Fibroblast of lung (primary cell): ENCODE results near the gene MORN1. TPM values are rescaled to one million over a fixed set of nuclear protein-coding genes. Genes with fewer than 3 reads are reported as not detected.

ENCODE experiments used
- DNase-seq, 2 donors: peaks; one replicate each; pipeline versions ENCODE4 v3.0.0 to v3.0.0-alpha.2; 2010; ENCODE audit warnings: low read depth in 2 of 2
- H2AFZ ChIP-seq: 2 replicates; pipeline ENCODE4 v1.5.1; 2012; ENCODE audit warnings: low read length, control low read depth, inconsistent platforms
- H3K27ac ChIP-seq: 2 replicates; pipeline ENCODE4 v1.5.1; 2011; ENCODE audit warnings: low read length, control low read depth; ENCODE audit not compliant: insufficient read depth
- H3K27me3 ChIP-seq: 2 replicates; pipeline ENCODE4 v1.5.1; 2011; ENCODE audit warnings: mild to moderate bottlenecking, low read length; ENCODE audit not compliant: control insufficient read depth, insufficient read depth
- H3K36me3 ChIP-seq: 2 replicates; pipeline ENCODE4 v1.5.1; 2011; ENCODE audit warnings: low read length; ENCODE audit not compliant: control insufficient read depth, insufficient read depth
- H3K4me1 ChIP-seq: 2 replicates; pipeline ENCODE4 v1.5.1; 2011; ENCODE audit warnings: low read length; ENCODE audit not compliant: control insufficient read depth, insufficient read depth; ENCODE audit errors: extremely low read depth
- H3K4me2 ChIP-seq: 2 replicates; pipeline ENCODE4 v1.5.1; 2011; ENCODE audit warnings: low read length, control low read depth; ENCODE audit not compliant: insufficient read depth; ENCODE audit errors: extremely low read depth
- H3K4me3 ChIP-seq, 4 experiments: fragments of 200-600 bp in 1 of 4; sonication (generic) in 1 of 4; replicated peaks in 1 of 4; 2 replicates each; pipeline ENCODE4 v1.5.1; 2011 to 2016; ENCODE audit warnings: low read length in 4 of 4, low read depth in 3 of 4, mild to moderate bottlenecking in 3 of 4, control low read depth in 2 of 4, inconsistent platforms in 1 of 4, mixed read lengths in 1 of 4; ENCODE audit not compliant: insufficient read depth in 1 of 4; ENCODE audit errors: control extremely low read depth in 1 of 4
- H3K79me2 ChIP-seq: 2 replicates; pipeline ENCODE4 v1.5.1; 2012; ENCODE audit warnings: mild to moderate bottlenecking, low read length, inconsistent platforms; ENCODE audit not compliant: control insufficient read depth, insufficient read depth
- H3K9ac ChIP-seq: 2 replicates; pipeline ENCODE4 v1.5.1; 2011; ENCODE audit warnings: mild to moderate bottlenecking, low read length, control low read depth; ENCODE audit not compliant: insufficient read depth
- H3K9me3 ChIP-seq: 2 replicates; pipeline ENCODE4 v1.5.1; 2012; ENCODE audit warnings: low read depth, low read length; ENCODE audit not compliant: control insufficient read depth, insufficient read depth
- H4K20me1 ChIP-seq: 2 replicates; pipeline ENCODE4 v1.5.1; 2011; ENCODE audit warnings: low read length; ENCODE audit not compliant: control insufficient read depth, insufficient read depth; ENCODE audit errors: extremely low read depth
- EZH2 ChIP-seq: IDR thresholded peaks from 2 replicates; pipeline ENCODE4 v1.5.1; 2012; ENCODE audit warnings: low read length, control low read depth, mild to moderate bottlenecking; ENCODE audit errors: missing control alignments
- polyA plus RNA-seq, 2 donors: library from polyadenylated mRNA; depleted of rRNA in 1 of 2; stranded (reverse) in 1 of 2; unstranded in 1 of 2; fragments of >200 nt; gene quantifications; 2 replicates each; pipeline ENCODE4 v1.2.1, GENCODE V29; 2011 to 2012; ENCODE audit warnings: missing spikeins in 1 of 2
- total RNA-seq: library from RNA; depleted of rRNA; stranded (reverse); fragments of >200 nt; gene quantifications from 2 replicates; pipeline ENCODE4 v1.2.1, GENCODE V29; 2014
- TF ChIP-seq, protein P1 (sequence below), 2 donors: IDR thresholded peaks in 1 of 2; conservative IDR thresholded peaks in 1 of 2; 1 replicate in 1 of 2; 2 replicates in 1 of 2; pipeline ENCODE4 v1.5.1; 2011 to 2012; ENCODE audit warnings: low read length in 2 of 2, control low read depth in 1 of 2, inconsistent platforms in 1 of 2, low read depth in 1 of 2, mild to moderate bottlenecking in 1 of 2

Gene MORN1
- total and polyA plus RNA-seq, 2 donors (not counting 1 experiment from before 2014, with no cell fraction given), result 3.5 to 10.6 TPM

DNA sequence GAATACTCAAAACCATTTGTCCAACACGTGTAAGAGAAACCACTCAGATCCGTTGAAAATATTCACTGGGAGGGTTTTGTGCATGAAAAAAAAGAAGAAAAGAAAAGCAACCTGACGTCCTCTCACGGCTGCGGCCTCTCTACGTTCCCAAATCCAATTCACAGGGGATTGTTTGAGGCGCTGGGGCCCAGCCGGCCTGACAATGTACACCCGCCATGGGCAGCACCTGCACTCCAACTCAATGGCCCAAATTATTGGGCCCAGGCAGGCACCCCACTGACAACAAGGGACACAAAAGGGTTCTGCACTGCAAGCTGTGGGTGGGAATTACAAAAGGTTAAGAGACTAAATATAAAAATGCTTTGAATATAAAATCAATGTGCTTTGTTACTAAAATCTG lies 41.5 kb downstream of the MORN1 start:
- Histone ChIP-seq H3K27ac (no peak overlapping the region), H4K20me1 (no peaks in the 10 kb centered on the region), H3K4me3 (no peak overlapping the region), H3K4me2 (no peak overlapping the region), H3K27me3 (no peaks in the 10 kb centered on the region), H3K36me3 (no peaks in the 10 kb centered on the region), H3K9ac (no peak overlapping the region), H3K79me2 (no peaks in the 10 kb centered on the region), H3K9me3 (no peaks in the 10 kb centered on the region), H3K4me1 (no peaks in the 10 kb centered on the region), H2AFZ (no peak overlapping the region)
- TF ChIP-seq, protein P1, sequence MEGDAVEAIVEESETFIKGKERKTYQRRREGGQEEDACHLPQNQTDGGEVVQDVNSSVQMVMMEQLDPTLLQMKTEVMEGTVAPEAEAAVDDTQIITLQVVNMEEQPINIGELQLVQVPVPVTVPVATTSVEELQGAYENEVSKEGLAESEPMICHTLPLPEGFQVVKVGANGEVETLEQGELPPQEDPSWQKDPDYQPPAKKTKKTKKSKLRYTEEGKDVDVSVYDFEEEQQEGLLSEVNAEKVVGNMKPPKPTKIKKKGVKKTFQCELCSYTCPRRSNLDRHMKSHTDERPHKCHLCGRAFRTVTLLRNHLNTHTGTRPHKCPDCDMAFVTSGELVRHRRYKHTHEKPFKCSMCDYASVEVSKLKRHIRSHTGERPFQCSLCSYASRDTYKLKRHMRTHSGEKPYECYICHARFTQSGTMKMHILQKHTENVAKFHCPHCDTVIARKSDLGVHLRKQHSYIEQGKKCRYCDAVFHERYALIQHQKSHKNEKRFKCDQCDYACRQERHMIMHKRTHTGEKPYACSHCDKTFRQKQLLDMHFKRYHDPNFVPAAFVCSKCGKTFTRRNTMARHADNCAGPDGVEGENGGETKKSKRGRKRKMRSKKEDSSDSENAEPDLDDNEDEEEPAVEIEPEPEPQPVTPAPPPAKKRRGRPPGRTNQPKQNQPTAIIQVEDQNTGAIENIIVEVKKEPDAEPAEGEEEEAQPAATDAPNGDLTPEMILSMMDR (conservative IDR thresholded peaks at IDR 0.05 in 1 of 2, IDR thresholded peaks at IDR 0.05 in 1 of 2; ENCODE audit: low read depth in 1 of 2, low read length in 2 of 2), result no peak
- no peak for TF ChIP-seq EZH2
- DNase-seq, result no peak

DNA sequence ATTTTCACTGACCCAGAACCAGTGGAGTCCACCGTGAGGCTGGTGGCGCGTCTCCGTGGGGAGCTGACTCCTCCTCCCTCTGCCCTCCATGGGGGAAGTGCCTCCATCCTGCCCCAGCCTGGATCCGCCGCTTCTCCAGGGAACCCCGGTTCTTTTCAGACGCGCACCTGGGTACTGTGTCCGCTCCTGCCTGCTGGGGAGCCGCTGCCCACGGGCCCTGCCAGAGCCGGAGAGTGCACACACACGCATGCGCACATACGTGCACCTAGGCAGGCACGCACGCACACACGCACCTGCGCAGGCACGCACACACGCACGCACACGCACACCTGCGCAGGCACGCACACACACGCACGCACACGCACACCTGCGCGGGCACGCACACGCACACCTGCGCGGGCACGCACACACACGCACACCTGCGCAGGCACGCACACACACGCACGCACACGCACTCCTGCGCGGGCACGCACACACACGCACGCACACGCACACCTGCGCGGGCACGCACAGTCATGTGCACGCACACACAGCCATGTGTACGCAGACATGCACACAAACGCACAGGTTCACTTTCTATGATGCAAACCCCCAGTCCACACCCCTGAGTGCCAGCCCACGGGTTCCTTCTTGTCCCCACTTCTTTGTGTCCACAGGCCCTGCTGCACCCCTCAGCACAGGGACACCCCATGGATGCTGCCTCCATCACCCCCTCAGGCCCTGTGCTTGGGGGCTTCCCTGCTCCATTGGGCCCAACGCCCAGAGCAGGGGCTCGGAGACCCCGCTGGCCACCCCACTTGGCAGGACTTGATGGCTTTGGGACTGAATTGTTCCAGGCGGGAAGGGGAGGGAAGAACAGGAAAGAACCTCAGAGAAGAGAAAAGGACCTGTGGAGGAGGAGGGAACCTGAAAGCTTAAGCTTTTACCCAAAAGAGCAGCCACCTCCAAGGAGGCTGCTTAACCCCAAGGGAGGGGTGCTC lies 42.7 kb downstream of the MORN1 start:
- no peak overlapping the region for H2AFZ ChIP-seq
- no peak overlapping the region for H3K27ac ChIP-seq
- H3K9me3 ChIP-seq, result no peaks in the 10 kb centered on the region
- no peaks in the 10 kb centered on the region for H4K20me1 ChIP-seq
- TF ChIP-seq EZH2, result no peak
- TF ChIP-seq, protein P1 (conservative IDR thresholded peaks at IDR 0.05 in 1 of 2, IDR thresholded peaks at IDR 0.05 in 1 of 2; ENCODE audit: low read depth in 1 of 2, low read length in 2 of 2), result no peak
- H3K9ac ChIP-seq, result no peak overlapping the region
- no peaks in the 10 kb centered on the region for H3K79me2 ChIP-seq
- H3K36me3 ChIP-seq, result no peaks in the 10 kb centered on the region
- no peaks in the 10 kb centered on the region for H3K4me1 ChIP-seq
- no peak overlapping the region for H3K4me2 ChIP-seq
- H3K4me3 ChIP-seq, result no peak overlapping the region
- DNase-seq, result no peak
- H3K27me3 ChIP-seq, result no peaks in the 10 kb centered on the region

DNA sequence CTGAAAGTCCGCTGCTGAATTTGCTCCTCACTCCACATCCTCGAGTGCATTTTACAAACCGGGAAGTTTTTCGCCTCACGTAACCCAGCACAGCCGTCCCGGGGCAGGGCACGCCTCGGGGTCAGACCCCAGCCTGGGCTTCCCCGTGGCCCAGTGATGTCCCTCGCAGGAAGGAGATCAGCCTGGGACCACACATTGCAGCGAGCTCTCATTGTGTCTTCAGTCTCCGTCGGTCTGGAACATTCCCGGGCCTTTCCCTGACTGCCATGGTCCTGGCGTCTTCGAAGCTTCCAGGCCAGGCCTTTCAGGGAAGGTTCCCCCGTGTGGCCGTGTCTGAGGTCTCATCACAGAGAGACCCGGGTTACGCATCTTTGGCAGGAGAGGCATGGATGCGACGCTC lies 43.5 kb downstream of the MORN1 start:
- no peak for TF ChIP-seq EZH2
- TF ChIP-seq, protein P1 (conservative IDR thresholded peaks at IDR 0.05 in 1 of 2, IDR thresholded peaks at IDR 0.05 in 1 of 2; ENCODE audit: low read depth in 1 of 2, low read length in 2 of 2), result no peak

More for the DNA sequence above, 43.5 kb downstream of the MORN1 start:
- no peak overlapping the region for H3K27ac ChIP-seq
- no peaks in the 10 kb centered on the region for H3K27me3 ChIP-seq
- H3K4me2 ChIP-seq, result no peak overlapping the region
- no peaks in the 10 kb centered on the region for H3K79me2 ChIP-seq
- no peak overlapping the region for H3K9ac ChIP-seq
- H3K4me3 ChIP-seq, result no peak overlapping the region
- no peaks in the 10 kb centered on the region for H3K9me3 ChIP-seq
- H4K20me1 ChIP-seq, result no peaks in the 10 kb centered on the region
- H2AFZ ChIP-seq, result no peak overlapping the region
- no peak for DNase-seq
- no peaks in the 10 kb centered on the region for H3K4me1 ChIP-seq
- no peaks in the 10 kb centered on the region for H3K36me3 ChIP-seq
